ENCODE data around the gene EOLA1.
"Not testable (repeated sequence)": the region's sequence is repeated elsewhere in the genome, so short reads cannot be mapped to it uniquely, and the experiment has no call there.

The EOLA1 gene

GRCh38 chrX:149540621-149541520, at the start of gene EOLA1:
EOLA1 (plus strand) TSS chrX:149541012; CDS start chrX:149545631, 4,619 bp downstream.
- peak; percentile 85 to 86 for DNase-seq (ENCODE audit: low read depth in 2 of 2)

- no peak for DNase-seq (ENCODE audit: low read depth in 2 of 2)
These were observed 49.0 kb upstream of the EOLA1 start for GRCh38 chrX:149491812-149492211.

- DNase-seq (ENCODE audit: low read depth in 2 of 2) = no peak
These were observed 46.9 kb upstream of the EOLA1 start for GRCh38 chrX:149493567-149494562.

GRCh38 chrX:149494844-149495565, 45.8 kb upstream of the EOLA1 start:
- no peak for DNase-seq (ENCODE audit: low read depth in 2 of 2)

- peak; percentile 7 to 22 for DNase-seq (ENCODE audit: low read depth in 2 of 2)
These were observed 45.2 kb upstream of the EOLA1 start for GRCh38 chrX:149495573-149496071.

GRCh38 chrX:149497054-149497453, 43.8 kb upstream of the EOLA1 start:
- DNase-seq (ENCODE audit: low read depth in 2 of 2) = no peak

GRCh38 chrX:149497626-149498025, 43.2 kb upstream of the EOLA1 start:
- peak in 1 of 2 experiments; percentile 6 for DNase-seq (ENCODE audit: low read depth in 2 of 2)

GRCh38 chrX:149498767-149499166, 42.0 kb upstream of the EOLA1 start:
- DNase-seq (ENCODE audit: low read depth in 2 of 2) = no peak

GRCh38 chrX:149499766-149500165, 41.0 kb upstream of the EOLA1 start:
- no peak for DNase-seq (ENCODE audit: low read depth in 2 of 2)

- not testable (repeated sequence) for DNase-seq (ENCODE audit: low read depth in 2 of 2)
These were observed 37.9 kb upstream of the EOLA1 start for GRCh38 chrX:149502923-149503322.

GRCh38 chrX:149503446-149503845, 37.4 kb upstream of the EOLA1 start:
- DNase-seq (ENCODE audit: low read depth in 2 of 2) = peak in 1 of 2 experiments; percentile 16

- no peak for DNase-seq (ENCODE audit: low read depth in 2 of 2)
These were observed 36.4 kb upstream of the EOLA1 start for GRCh38 chrX:149504226-149504914.

GRCh38 chrX:149504915-149505651, 35.7 kb upstream of the EOLA1 start, which contains the start of gene IDS:
IDS (minus strand) TSS chrX:149505306; CDS start chrX:149505137, 169 bp downstream.
- peak; percentile 54 to 56 for DNase-seq (ENCODE audit: low read depth in 2 of 2)

GRCh38 chrX:149505671-149506070, 35.1 kb upstream of the EOLA1 start:
- no peak for DNase-seq (ENCODE audit: low read depth in 2 of 2)

- DNase-seq (ENCODE audit: low read depth in 2 of 2) = no peak
These were observed 34.5 kb upstream of the EOLA1 start for GRCh38 chrX:149506349-149506748.

GRCh38 chrX:149508467-149508866, 32.3 kb upstream of the EOLA1 start:
- DNase-seq (ENCODE audit: low read depth in 2 of 2) = no peak

GRCh38 chrX:149510386-149510785, 30.4 kb upstream of the EOLA1 start:
- DNase-seq (ENCODE audit: low read depth in 2 of 2) = no peak

GRCh38 chrX:149511081-149511480, 29.7 kb upstream of the EOLA1 start:
- DNase-seq (ENCODE audit: low read depth in 2 of 2) = no peak

- no peak for DNase-seq (ENCODE audit: low read depth in 2 of 2)
These were observed 28.5 kb upstream of the EOLA1 start for GRCh38 chrX:149512225-149512885.

Measured in fibroblast of skin of left quadriceps (primary cell).